Measurements from ENCODE around the gene AEN. TPM values are rescaled to one million over a fixed set of nuclear protein-coding genes. Genes with fewer than 3 reads are reported as not detected.
A peak's percentile ranks its signal among the peaks of the same experiment; 100 is the strongest.

AEN gene
- total and polyA plus RNA-seq, 3 donors from 2014 or later = 22.5 to 32.9 (median 31.0) TPM

- Histone ChIP-seq H3K4me3 (no peak overlapping the region), H3K36me3 (ENCODE audit: low read depth, missing control alignments) (no peaks in the 10 kb centered on the region), H3K4me1 (peaks cover 15% of the 10 kb centered on the region), H3K9me3 (no peaks in the 10 kb centered on the region), H3K27me3 (no peaks in the 10 kb centered on the region), H3K27ac (no peak overlapping the region)
- DNase-seq = no peak
- 7 to 13% methylated on average over 13 to 14 of the region's 14 CpGs for WGBS, 2 donors
- intact Hi-C loops (cut with DNase I; ENCODE audit: low total_unique reads) = no loop called here
- TF ChIP-seq CTCF (IDR thresholded peaks at IDR 0.05) (no peak), POLR2A (IDR thresholded peaks at IDR 0.05) (no peak)
These were observed 17.3 kb upstream of the AEN start for GRCh38 chr15:88603885-88604284.

GRCh38 chr15:88604381-88605188 is 16.6 kb upstream of the AEN start:
- peak overlapping the region in 1 of 2 donors; percentile 38 for H3K4me3 ChIP-seq
- 0 to 2% methylated on average over 3 to 45 of the region's 46 CpGs for WGBS, 2 donors
- H3K9me3 ChIP-seq = no peaks in the 10 kb centered on the region
- peaks cover 15% of the 10 kb centered on the region for H3K4me1 ChIP-seq
- TF ChIP-seq POLR2A (IDR thresholded peaks at IDR 0.05) (no peak), CTCF (IDR thresholded peaks at IDR 0.05) (no peak)
- H3K27ac ChIP-seq = no peak overlapping the region
- DNase-seq = no peak
- H3K27me3 ChIP-seq = no peaks in the 10 kb centered on the region
- H3K36me3 ChIP-seq (ENCODE audit: low read depth, missing control alignments) = no peaks in the 10 kb centered on the region
- intact Hi-C loops (cut with DNase I; ENCODE audit: low total_unique reads) = no loop called here

- intact Hi-C loops (cut with DNase I; ENCODE audit: low total_unique reads) = no loop called here
- Histone ChIP-seq H3K36me3 (ENCODE audit: low read depth, missing control alignments) (no peaks in the 10 kb centered on the region), H3K4me1 (peaks cover 15% of the 10 kb centered on the region), H3K4me3 (peak overlapping the region in 1 of 2 donors; percentile 38), H3K9me3 (no peaks in the 10 kb centered on the region), H3K27ac (no peak overlapping the region), H3K27me3 (no peaks in the 10 kb centered on the region)
- DNase-seq = peak; percentile 68
- WGBS, 2 donors = 1 to 2% methylated on average over 11 to 57 of the region's 58 CpGs
- TF ChIP-seq POLR2A (IDR thresholded peaks at IDR 0.05) (no peak), CTCF (IDR thresholded peaks at IDR 0.05) (no peak)
These were observed 15.7 kb upstream of the AEN start for GRCh38 chr15:88605189-88606069.

- no peaks in the 10 kb centered on the region for H3K9me3 ChIP-seq
- WGBS, 2 donors = 10 to 12% methylated on average over 25 to 26 of the region's 26 CpGs
- H3K36me3 ChIP-seq (ENCODE audit: low read depth, missing control alignments) = no peaks in the 10 kb centered on the region
- no peaks in the 10 kb centered on the region for H3K27me3 ChIP-seq
- peak overlapping the region in 1 of 2 donors; percentile 38 for H3K4me3 ChIP-seq
- peaks cover 15% of the 10 kb centered on the region for H3K4me1 ChIP-seq
- intact Hi-C loops (cut with DNase I; ENCODE audit: low total_unique reads) = no loop called here
- H3K27ac ChIP-seq = no peak overlapping the region
- DNase-seq = no peak
- TF ChIP-seq POLR2A (IDR thresholded peaks at IDR 0.05) (no peak), CTCF (IDR thresholded peaks at IDR 0.05) (no peak)
These were observed 14.9 kb upstream of the AEN start for GRCh38 chr15:88606070-88606794.

All from testis (tissue), 3 donors.